ENCODE measurements around the gene CATSPER4. TPM values are rescaled to one million over a fixed set of nuclear protein-coding genes. Genes with fewer than 3 reads are reported as not detected.

Gene CATSPER4
- total RNA-seq, 1 experiment from 2014 or later: not detected

DNA sequence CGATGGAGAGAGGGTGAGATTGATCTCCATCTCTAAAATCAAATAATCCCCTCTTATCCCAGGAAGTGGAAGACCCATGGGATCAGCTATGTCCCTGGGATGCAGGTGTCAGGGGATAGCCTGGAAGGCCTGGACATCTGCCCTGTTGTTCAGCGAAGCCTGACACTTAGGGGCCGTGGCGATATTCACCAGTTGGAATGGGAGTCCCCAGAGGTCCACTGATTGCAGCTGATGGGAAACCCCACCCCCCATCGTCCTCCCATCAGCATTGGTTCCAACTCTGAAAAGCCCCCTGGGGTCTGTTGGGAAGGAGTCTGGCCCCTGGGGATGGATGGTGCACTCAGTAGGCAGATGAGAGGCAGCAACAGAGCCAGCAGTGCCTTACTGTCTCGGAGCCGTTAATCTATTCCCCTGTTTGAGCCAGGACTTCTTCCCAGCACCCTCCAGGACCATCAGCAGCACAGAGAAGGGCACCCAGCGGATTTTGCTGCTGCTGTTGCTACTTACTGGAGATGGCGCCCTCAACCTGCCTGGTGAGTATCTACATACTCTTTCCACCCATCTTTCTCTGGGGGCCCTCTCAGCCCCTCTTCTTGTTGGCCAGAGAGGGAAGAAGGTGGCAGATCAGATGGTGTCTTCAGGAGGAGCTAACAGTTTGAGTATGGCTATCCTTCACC lies 13.4 kb downstream of the CATSPER4 start:
- Histone ChIP-seq H3K4ac (ENCODE audit: low read depth, low read length) (no peak overlapping the region), H2BK5ac (ENCODE audit: insufficient read length, low read length) (no peak overlapping the region), H3K56ac (ENCODE audit: insufficient read length, low read depth, low read length) (no peak overlapping the region), H4K91ac (ENCODE audit: insufficient read length, low read depth, low read length) (no peak overlapping the region), H2AK5ac (ENCODE audit: insufficient read length, low read length) (no peak overlapping the region), H2BK15ac (ENCODE audit: low read depth, low read length) (no peak overlapping the region), H3K4me2 (ENCODE audit: insufficient read depth, insufficient read length, low read length) (no peak overlapping the region), H3K14ac (ENCODE audit: insufficient read depth, low read length) (no peak overlapping the region), H3K79me1 (ENCODE audit: insufficient read depth, low read depth, low read length, poor library complexity, severe bottlenecking) (no peaks in the 10 kb centered on the region), H2BK120ac (ENCODE audit: low read depth, low read length, poor library complexity, severe bottlenecking) (no peak overlapping the region), H3K18ac (ENCODE audit: insufficient read length, low read depth, low read length) (no peak overlapping the region), H3K9me3 (ENCODE audit: control insufficient read depth, low read depth, low read length) (no peaks in the 10 kb centered on the region), H3K23ac (ENCODE audit: insufficient read length, low read depth, low read length) (no peak overlapping the region), H3K79me2 (ENCODE audit: insufficient read depth, low read length) (no peaks in the 10 kb centered on the region), H2BK12ac (ENCODE audit: insufficient read length, low read depth, low read length) (no peak overlapping the region), H4K20me1 (ENCODE audit: control insufficient read depth, insufficient read depth, insufficient read length) (no peaks in the 10 kb centered on the region), H3K27me3 (ENCODE audit: insufficient read depth, low read length) (no peaks in the 10 kb centered on the region), H3T11ph (ENCODE audit: low read length) (no peak overlapping the region), H2BK20ac (ENCODE audit: low read depth, low read length, poor library complexity, severe bottlenecking) (no peak overlapping the region), H3K9ac (ENCODE audit: extremely low read depth, insufficient read length, low read length) (no peak overlapping the region), H3K27ac (ENCODE audit: insufficient read length, low read depth, low read length) (no peak overlapping the region), H2AFZ (ENCODE audit: low read length) (no peak overlapping the region), H4K8ac (replicated peaks; ENCODE audit: insufficient read length, low read depth, low read length) (no peak overlapping the region), H3K23me2 (ENCODE audit: insufficient read length, low read depth, low read length, poor library complexity, severe bottlenecking) (no peaks in the 10 kb centered on the region), H3K4me1 (ENCODE audit: insufficient read depth, low read length) (no peaks in the 10 kb centered on the region), H4K5ac (ENCODE audit: insufficient read length, low read depth, low read length) (no peak overlapping the region)
- Mint-ChIP-seq H3K36me3 (ENCODE audit: insufficient read depth in 1 of 3, low read depth in 3 of 3) (no peaks in the 10 kb centered on the region), H3K27me3 (ENCODE audit: low read depth) (peaks cover 19% of the 10 kb centered on the region), H3K27ac (no peak overlapping the region), H3K4me3 (no peak overlapping the region), H3K9me3 (no peaks in the 10 kb centered on the region), H3K4me1 (peaks cover 28 to 36% of the 10 kb centered on the region in 2 experiments)
- WGBS (ENCODE audit: extremely low coverage, insufficient read length, low lambda C conversion rate): no CpG with 5 or more reads among the region's 9 CpGs
- TF ChIP-seq CTCF (conservative IDR thresholded peaks at IDR 0.05): peak; percentile 53
- DNase-seq: peak; percentile 61
